ENCODE data around the gene MOCOS.

DNA sequence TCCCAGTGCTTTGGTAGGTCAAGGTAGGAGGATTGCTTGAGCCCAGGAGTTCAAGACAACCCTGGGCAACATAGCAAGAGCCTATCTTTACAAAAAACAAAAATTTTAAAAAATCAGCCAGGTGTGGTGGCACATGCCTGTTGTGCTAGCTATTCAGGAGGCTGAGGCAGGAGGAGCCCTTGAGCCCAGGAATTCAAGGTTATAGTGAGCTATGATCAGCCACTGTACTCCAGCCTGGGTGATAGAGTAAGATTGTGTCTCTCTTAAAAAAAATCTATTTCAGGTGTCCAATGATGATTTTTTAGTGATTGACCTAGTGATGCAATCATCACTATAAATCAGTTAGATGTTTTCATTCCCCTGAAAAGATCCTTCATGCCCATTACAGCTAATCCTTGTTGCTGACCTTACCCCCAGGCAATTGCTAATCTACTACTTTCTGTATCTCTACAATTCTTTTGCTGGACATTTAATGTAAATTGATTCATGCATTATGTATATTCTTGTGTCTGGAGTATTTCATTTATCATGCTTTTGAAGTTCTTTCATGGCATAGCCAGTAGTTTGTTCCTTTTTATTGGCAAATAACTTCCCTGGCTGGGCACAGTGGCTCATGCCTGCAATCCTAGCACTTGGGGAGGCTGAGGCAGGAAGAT is 10.3 kb downstream of the MOCOS start:
- no peak for TF ChIP-seq GATA2 (IDR thresholded peaks at IDR 0.05; ENCODE audit: low read depth, low read length)
- no peak for TF ChIP-seq GATA3 (IDR thresholded peaks at IDR 0.05; ENCODE audit: low read depth, low read length)

Measured in SH-SY5Y (cell line).